ENCODE measurements around the gene SEPTIN5.

DNA sequence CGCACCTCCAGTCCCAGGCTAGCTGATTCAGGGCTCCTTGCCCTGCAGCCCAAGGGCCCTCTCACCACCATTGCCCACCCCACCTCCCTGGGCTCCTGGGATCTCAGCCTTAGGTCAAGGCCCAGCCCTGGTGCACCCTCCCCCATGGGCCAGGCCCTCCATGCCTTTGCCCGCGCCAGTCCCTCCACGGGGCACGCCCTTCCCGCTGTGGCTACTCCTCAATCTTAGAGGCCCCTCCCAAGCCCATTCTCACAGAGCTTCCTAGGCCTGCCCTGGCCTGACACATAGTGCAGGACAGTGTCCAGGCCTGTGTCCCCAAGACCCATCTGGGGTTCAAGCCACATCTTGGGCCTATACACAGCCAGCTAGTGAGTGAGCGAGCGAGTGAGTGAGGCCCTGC lies 15.9 kb downstream of the SEPTIN5 start:
- TF ChIP-seq, protein P1, sequence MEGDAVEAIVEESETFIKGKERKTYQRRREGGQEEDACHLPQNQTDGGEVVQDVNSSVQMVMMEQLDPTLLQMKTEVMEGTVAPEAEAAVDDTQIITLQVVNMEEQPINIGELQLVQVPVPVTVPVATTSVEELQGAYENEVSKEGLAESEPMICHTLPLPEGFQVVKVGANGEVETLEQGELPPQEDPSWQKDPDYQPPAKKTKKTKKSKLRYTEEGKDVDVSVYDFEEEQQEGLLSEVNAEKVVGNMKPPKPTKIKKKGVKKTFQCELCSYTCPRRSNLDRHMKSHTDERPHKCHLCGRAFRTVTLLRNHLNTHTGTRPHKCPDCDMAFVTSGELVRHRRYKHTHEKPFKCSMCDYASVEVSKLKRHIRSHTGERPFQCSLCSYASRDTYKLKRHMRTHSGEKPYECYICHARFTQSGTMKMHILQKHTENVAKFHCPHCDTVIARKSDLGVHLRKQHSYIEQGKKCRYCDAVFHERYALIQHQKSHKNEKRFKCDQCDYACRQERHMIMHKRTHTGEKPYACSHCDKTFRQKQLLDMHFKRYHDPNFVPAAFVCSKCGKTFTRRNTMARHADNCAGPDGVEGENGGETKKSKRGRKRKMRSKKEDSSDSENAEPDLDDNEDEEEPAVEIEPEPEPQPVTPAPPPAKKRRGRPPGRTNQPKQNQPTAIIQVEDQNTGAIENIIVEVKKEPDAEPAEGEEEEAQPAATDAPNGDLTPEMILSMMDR (conservative IDR thresholded peaks at IDR 0.05; ENCODE audit: low read length) = no peak
- TF ChIP-seq EZH2phosphoT487 (IDR thresholded peaks at IDR 0.05; ENCODE audit: borderline replicate concordance, low read depth, low read length) = no peak
